ENCODE data around the gene SLC22A7. TPM values are rescaled to one million over a fixed set of nuclear protein-coding genes. Genes with fewer than 3 reads are reported as not detected.

Gene SLC22A7
- total and polyA plus RNA-seq, 2 experiments from 2014 or later: 0.51 TPM; not detected in 1

GRCh38 chr6:43254846-43255245 is 43.2 kb upstream of the SLC22A7 start:
- Histone ChIP-seq H3K4me3 (no peak overlapping the region), H3K36me3 (no peaks in the 10 kb centered on the region), H3K4me1 (ENCODE audit: low read depth) (peaks cover 13% of the 10 kb centered on the region), H3K9me3 (ENCODE audit: low read depth) (no peaks in the 10 kb centered on the region), H3K27ac (no peak overlapping the region), H3K27me3 (no peaks in the 10 kb centered on the region)
- TF ChIP-seq, protein P1, sequence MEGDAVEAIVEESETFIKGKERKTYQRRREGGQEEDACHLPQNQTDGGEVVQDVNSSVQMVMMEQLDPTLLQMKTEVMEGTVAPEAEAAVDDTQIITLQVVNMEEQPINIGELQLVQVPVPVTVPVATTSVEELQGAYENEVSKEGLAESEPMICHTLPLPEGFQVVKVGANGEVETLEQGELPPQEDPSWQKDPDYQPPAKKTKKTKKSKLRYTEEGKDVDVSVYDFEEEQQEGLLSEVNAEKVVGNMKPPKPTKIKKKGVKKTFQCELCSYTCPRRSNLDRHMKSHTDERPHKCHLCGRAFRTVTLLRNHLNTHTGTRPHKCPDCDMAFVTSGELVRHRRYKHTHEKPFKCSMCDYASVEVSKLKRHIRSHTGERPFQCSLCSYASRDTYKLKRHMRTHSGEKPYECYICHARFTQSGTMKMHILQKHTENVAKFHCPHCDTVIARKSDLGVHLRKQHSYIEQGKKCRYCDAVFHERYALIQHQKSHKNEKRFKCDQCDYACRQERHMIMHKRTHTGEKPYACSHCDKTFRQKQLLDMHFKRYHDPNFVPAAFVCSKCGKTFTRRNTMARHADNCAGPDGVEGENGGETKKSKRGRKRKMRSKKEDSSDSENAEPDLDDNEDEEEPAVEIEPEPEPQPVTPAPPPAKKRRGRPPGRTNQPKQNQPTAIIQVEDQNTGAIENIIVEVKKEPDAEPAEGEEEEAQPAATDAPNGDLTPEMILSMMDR (IDR thresholded peaks at IDR 0.05; ENCODE audit: low read depth, low read length): no peak
- no peak for DNase-seq (ENCODE audit: low read depth in 1 of 2, low spot score in 1 of 2)

- Histone ChIP-seq H3K9me3 (ENCODE audit: low read depth) (no peaks in the 10 kb centered on the region), H3K27me3 (no peaks in the 10 kb centered on the region), H3K27ac (no peak overlapping the region), H3K4me1 (ENCODE audit: low read depth) (peaks cover 20% of the 10 kb centered on the region), H3K4me3 (no peak overlapping the region), H3K36me3 (no peaks in the 10 kb centered on the region)
- TF ChIP-seq, protein P1 (IDR thresholded peaks at IDR 0.05; ENCODE audit: low read depth, low read length): no peak
- no peak for DNase-seq (ENCODE audit: low read depth in 1 of 2, low spot score in 1 of 2)
Observed at GRCh38 chr6:43255408-43256054, 42.5 kb upstream of the SLC22A7 start.

- Histone ChIP-seq H3K4me3 (no peak overlapping the region), H3K27ac (no peak overlapping the region), H3K9me3 (ENCODE audit: low read depth) (no peaks in the 10 kb centered on the region), H3K36me3 (no peaks in the 10 kb centered on the region), H3K27me3 (no peaks in the 10 kb centered on the region), H3K4me1 (ENCODE audit: low read depth) (peaks cover 24% of the 10 kb centered on the region)
- DNase-seq (ENCODE audit: low read depth in 1 of 2, low spot score in 1 of 2): no peak
- TF ChIP-seq, protein P1 (IDR thresholded peaks at IDR 0.05; ENCODE audit: low read depth, low read length): no peak
Observed at GRCh38 chr6:43256670-43257366, 41.2 kb upstream of the SLC22A7 start.

- peaks cover 24% of the 10 kb centered on the region for H3K4me1 ChIP-seq (ENCODE audit: low read depth)
- TF ChIP-seq, protein P1 (IDR thresholded peaks at IDR 0.05; ENCODE audit: low read depth, low read length): no peak
- H3K27me3 ChIP-seq: no peaks in the 10 kb centered on the region
- no peak for DNase-seq (ENCODE audit: low read depth in 1 of 2, low spot score in 1 of 2)
- H3K4me3 ChIP-seq: no peak overlapping the region
- H3K27ac ChIP-seq: no peak overlapping the region
- no peaks in the 10 kb centered on the region for H3K9me3 ChIP-seq (ENCODE audit: low read depth)
- H3K36me3 ChIP-seq: no peaks in the 10 kb centered on the region
Observed at GRCh38 chr6:43257367-43258145, 40.5 kb upstream of the SLC22A7 start.

DNA sequence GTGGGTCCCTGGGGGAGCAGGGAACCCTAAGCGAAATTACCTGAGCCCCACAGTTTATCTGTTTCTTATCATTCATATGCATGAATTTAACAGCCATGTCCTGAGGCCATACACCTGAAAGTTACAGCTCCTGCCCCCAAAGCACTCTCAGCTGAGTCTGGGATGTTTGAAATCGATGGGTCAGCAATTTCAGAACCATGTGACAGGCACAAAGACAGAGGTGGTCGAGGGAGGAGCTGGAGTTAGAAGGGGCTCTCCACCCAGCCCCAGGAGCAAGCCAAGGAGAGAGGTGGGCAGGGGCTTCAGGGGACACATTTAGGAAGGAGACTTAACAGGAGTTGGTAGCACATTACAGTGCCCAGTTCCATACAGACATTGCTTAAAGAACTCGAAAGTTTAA is 39.9 kb upstream of the SLC22A7 start:
- Histone ChIP-seq H3K27me3 (no peaks in the 10 kb centered on the region), H3K4me1 (ENCODE audit: low read depth) (peaks cover 24% of the 10 kb centered on the region), H3K9me3 (ENCODE audit: low read depth) (no peaks in the 10 kb centered on the region), H3K27ac (no peak overlapping the region), H3K4me3 (no peak overlapping the region), H3K36me3 (no peaks in the 10 kb centered on the region)
- TF ChIP-seq, protein P1 (IDR thresholded peaks at IDR 0.05; ENCODE audit: low read depth, low read length): no peak
- DNase-seq (ENCODE audit: low read depth in 1 of 2, low spot score in 1 of 2): no peak

Measured in cardiac muscle cell (in vitro differentiated cells and primary cell).